ENCODE data around the gene EIF2S3B.

The EIF2S3B gene

GRCh38 chr12:10528174-10528953 lies 22.7 kb downstream of the EIF2S3B start:
- no peak for TF ChIP-seq CTCF (conservative IDR thresholded peaks at IDR 0.05; ENCODE audit: low read depth, low read length)
- no peak for DNase-seq (ENCODE audit: low read depth)
- H3K4me3 ChIP-seq (ENCODE audit: low read length), result no peak overlapping the region

GRCh38 chr12:10529603-10530002 lies 23.9 kb downstream of the EIF2S3B start:
- no peak for DNase-seq (ENCODE audit: low read depth)
- no peak for TF ChIP-seq CTCF (conservative IDR thresholded peaks at IDR 0.05; ENCODE audit: low read depth, low read length)
- H3K4me3 ChIP-seq (ENCODE audit: low read length), result no peak overlapping the region

- H3K4me3 ChIP-seq (ENCODE audit: low read length), result no peak overlapping the region
- no peak for DNase-seq (ENCODE audit: low read depth)
- no peak for TF ChIP-seq CTCF (conservative IDR thresholded peaks at IDR 0.05; ENCODE audit: low read depth, low read length)
Measured at GRCh38 chr12:10537721-10538120, 32.0 kb downstream of the EIF2S3B start.

GRCh38 chr12:10540776-10541205 lies 35.1 kb downstream of the EIF2S3B start:
- H3K4me3 ChIP-seq (ENCODE audit: low read length), result no peak overlapping the region
- no peak for DNase-seq (ENCODE audit: low read depth)
- no peak for TF ChIP-seq CTCF (conservative IDR thresholded peaks at IDR 0.05; ENCODE audit: low read depth, low read length)

- no peak for TF ChIP-seq CTCF (conservative IDR thresholded peaks at IDR 0.05; ENCODE audit: low read depth, low read length)
- H3K4me3 ChIP-seq (ENCODE audit: low read length), result no peak overlapping the region
- DNase-seq (ENCODE audit: low read depth), result no peak
Measured at GRCh38 chr12:10543499-10543898, 37.8 kb downstream of the EIF2S3B start.

GRCh38 chr12:10551375-10551774 lies 45.7 kb downstream of the EIF2S3B start:
- DNase-seq (ENCODE audit: low read depth), result no peak
- TF ChIP-seq CTCF (conservative IDR thresholded peaks at IDR 0.05; ENCODE audit: low read depth, low read length), result no peak
- H3K4me3 ChIP-seq (ENCODE audit: low read length), result no peak overlapping the region

- DNase-seq (ENCODE audit: low read depth), result no peak
- no peak overlapping the region for H3K4me3 ChIP-seq (ENCODE audit: low read length)
- TF ChIP-seq CTCF (conservative IDR thresholded peaks at IDR 0.05; ENCODE audit: low read depth, low read length), result no peak
Measured at GRCh38 chr12:10553148-10553547, 47.5 kb downstream of the EIF2S3B start.
